ENCODE measurements around the gene STK32C.

GRCh38 chr10:132229096-132229495 lies 78.7 kb downstream of the STK32C start:
- TF ChIP-seq POLR2A (IDR thresholded peaks at IDR 0.05): no peak
- no peak for TF ChIP-seq EP300 (IDR thresholded peaks at IDR 0.05)
- no peak for TF ChIP-seq CTCF (IDR thresholded peaks at IDR 0.05)

All from suprapubic skin (tissue), 3 donors.